GM12874 (cell line): ENCODE measurements around the gene CHCHD6.

Experiments
- CTCF ChIP-seq: IDR thresholded peaks from 2 replicates; pipeline ENCODE4 v1.5.1; 2011; ENCODE audit warnings: low read depth, mild to moderate bottlenecking, control low read depth, low read length, moderate library complexity; ENCODE audit not compliant: insufficient read depth

CHCHD6 gene

GRCh38 chr3:126958638-126959085, 254.6 kb downstream of the CHCHD6 start:
- TF ChIP-seq CTCF, result no peak

GRCh38 chr3:126959136-126959920, 255.3 kb downstream of the CHCHD6 start:
- TF ChIP-seq CTCF, result no peak

- no peak for TF ChIP-seq CTCF
These were observed 256.0 kb downstream of the CHCHD6 start for GRCh38 chr3:126959921-126960603.

GRCh38 chr3:126960604-126960995, 256.6 kb downstream of the CHCHD6 start:
- no peak for TF ChIP-seq CTCF

- TF ChIP-seq CTCF, result no peak
These were observed 257.3 kb downstream of the CHCHD6 start for GRCh38 chr3:126961191-126961790.

- TF ChIP-seq CTCF, result no peak
These were observed 257.9 kb downstream of the CHCHD6 start for GRCh38 chr3:126961791-126962461.

- TF ChIP-seq CTCF, result no peak
These were observed 258.7 kb downstream of the CHCHD6 start for GRCh38 chr3:126962756-126963155.
